Measurements from ENCODE around the gene USH2A.

DNA sequence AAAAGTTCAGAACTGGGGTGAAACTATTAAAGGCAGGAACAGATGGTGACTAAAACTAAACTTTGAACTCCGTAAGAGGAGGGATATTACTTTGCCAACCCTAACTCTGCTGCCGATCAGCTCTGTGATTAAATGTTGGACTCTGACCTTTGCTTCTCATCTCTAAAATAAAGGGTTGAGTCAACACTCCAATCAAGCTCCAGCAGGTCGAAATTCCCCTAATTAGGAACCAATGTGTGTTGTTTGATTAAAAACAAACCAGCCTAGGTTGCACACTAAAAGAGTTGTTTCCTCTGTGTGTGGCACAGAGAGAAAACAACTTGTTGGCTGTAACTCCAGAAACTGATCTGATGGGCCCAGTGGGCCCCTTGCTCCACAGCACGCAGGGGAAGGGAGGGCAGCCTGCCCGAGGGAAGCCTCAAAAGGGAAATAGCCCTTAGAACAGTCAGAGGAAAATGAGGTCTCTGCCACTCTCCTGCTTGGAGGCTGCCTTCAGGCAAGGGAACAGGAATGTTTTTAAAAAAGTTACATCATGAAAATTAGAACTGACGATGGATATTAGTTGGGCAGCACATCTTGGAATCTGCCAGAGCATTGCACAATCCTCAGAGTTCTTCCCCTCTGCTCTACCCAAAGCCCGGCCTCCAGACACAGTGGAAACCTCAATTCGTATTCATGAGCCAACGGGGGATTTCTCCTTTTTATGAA, 786.8 kb downstream of the USH2A start:
- TF ChIP-seq, protein P1, sequence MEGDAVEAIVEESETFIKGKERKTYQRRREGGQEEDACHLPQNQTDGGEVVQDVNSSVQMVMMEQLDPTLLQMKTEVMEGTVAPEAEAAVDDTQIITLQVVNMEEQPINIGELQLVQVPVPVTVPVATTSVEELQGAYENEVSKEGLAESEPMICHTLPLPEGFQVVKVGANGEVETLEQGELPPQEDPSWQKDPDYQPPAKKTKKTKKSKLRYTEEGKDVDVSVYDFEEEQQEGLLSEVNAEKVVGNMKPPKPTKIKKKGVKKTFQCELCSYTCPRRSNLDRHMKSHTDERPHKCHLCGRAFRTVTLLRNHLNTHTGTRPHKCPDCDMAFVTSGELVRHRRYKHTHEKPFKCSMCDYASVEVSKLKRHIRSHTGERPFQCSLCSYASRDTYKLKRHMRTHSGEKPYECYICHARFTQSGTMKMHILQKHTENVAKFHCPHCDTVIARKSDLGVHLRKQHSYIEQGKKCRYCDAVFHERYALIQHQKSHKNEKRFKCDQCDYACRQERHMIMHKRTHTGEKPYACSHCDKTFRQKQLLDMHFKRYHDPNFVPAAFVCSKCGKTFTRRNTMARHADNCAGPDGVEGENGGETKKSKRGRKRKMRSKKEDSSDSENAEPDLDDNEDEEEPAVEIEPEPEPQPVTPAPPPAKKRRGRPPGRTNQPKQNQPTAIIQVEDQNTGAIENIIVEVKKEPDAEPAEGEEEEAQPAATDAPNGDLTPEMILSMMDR (conservative IDR thresholded peaks at IDR 0.05; ENCODE audit: low read depth, low read length) = no peak
- no peak for TF ChIP-seq EZH2 (IDR thresholded peaks at IDR 0.05; ENCODE audit: borderline replicate concordance, low read depth, low read length, poor library complexity, severe bottlenecking)

Measured in A673 (cell line).